NB4 (cell line): Measurements from ENCODE around the gene ZNF714.

ENCODE experiments used
- DNase-seq: peaks from one replicate; pipeline ENCODE4 v3.0.0; 2010; ENCODE audit warnings: low read depth
- H3K4me3 ChIP-seq: one replicate; pipeline ENCODE4 v1.5.1; 2011; ENCODE audit warnings: mild to moderate bottlenecking, low read depth, low read length, moderate library complexity
- MAX ChIP-seq: IDR thresholded peaks from 2 replicates; pipeline ENCODE4 v1.6.1; 2011; ENCODE audit warnings: low read depth, low read length
- MYC ChIP-seq: IDR thresholded peaks from 2 replicates; pipeline ENCODE4 v1.6.1; 2011; ENCODE audit warnings: low read depth, low read length
- POLR2A ChIP-seq: IDR thresholded peaks from 2 replicates; pipeline ENCODE4 v1.6.1; 2011; ENCODE audit warnings: mild to moderate bottlenecking; ENCODE audit not compliant: insufficient read length; ENCODE audit errors: extremely low read depth
- TF ChIP-seq, protein P1 (sequence below): IDR thresholded peaks from one replicate; pipeline ENCODE4 v1.5.1; 2012; ENCODE audit warnings: low read depth, low read length

ZNF714 gene

GRCh38 chr19:21158523-21159135 lies 76.6 kb downstream of the ZNF714 start:
- H3K4me3 ChIP-seq = no peak overlapping the region
- TF ChIP-seq POLR2A (no peak), MYC (no peak), MAX (no peak)
- TF ChIP-seq, protein P1, sequence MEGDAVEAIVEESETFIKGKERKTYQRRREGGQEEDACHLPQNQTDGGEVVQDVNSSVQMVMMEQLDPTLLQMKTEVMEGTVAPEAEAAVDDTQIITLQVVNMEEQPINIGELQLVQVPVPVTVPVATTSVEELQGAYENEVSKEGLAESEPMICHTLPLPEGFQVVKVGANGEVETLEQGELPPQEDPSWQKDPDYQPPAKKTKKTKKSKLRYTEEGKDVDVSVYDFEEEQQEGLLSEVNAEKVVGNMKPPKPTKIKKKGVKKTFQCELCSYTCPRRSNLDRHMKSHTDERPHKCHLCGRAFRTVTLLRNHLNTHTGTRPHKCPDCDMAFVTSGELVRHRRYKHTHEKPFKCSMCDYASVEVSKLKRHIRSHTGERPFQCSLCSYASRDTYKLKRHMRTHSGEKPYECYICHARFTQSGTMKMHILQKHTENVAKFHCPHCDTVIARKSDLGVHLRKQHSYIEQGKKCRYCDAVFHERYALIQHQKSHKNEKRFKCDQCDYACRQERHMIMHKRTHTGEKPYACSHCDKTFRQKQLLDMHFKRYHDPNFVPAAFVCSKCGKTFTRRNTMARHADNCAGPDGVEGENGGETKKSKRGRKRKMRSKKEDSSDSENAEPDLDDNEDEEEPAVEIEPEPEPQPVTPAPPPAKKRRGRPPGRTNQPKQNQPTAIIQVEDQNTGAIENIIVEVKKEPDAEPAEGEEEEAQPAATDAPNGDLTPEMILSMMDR = no peak
- no peak for DNase-seq

DNA sequence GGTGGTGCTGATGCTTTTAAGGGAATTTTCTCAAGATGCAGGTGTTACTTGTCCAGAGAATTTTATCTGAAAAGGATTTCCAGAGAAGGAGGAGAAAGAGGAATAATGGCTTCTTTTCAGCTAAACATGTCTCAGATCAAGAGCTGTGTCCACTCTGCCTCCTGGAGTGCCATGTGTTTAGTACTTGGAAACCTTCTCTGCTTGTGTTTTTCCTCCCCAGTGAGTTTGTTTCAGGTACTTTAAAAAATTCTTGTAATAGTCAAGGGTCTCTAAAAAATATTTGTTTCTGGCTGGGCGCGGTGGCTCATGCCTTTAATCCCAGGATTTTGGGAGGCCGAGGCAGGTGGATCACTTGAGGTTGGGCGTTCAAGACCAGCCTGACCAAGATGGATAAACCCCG lies 82.5 kb downstream of the ZNF714 start:
- H3K4me3 ChIP-seq = no peak overlapping the region
- no peak for TF ChIP-seq POLR2A
- TF ChIP-seq MAX = no peak
- no peak for TF ChIP-seq MYC
- TF ChIP-seq, protein P1 = no peak
- no peak for DNase-seq

DNA sequence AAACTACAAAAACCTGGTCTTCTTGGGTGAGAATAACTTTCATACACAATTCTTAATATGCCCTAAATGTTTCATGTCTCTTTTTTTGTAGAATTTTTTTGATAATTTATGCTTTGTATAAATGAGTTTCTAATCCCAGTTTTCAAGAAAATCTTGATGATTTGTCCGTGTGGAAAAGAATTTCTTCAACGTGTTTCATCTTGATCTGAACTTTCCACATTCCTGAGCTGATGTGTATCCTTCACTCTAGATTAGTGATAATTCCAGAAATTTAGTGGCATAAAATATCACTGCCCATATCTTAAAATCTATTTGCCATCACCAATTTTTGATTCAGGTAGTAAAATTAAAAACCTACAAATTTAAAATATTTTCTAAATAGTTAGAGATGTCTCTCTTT lies 84.4 kb downstream of the ZNF714 start:
- no peak overlapping the region for H3K4me3 ChIP-seq
- TF ChIP-seq, protein P1 = no peak
- DNase-seq = no peak
